DLD1 (cell line): ENCODE measurements around the gene KLK14.

Source experiments
- in situ Hi-C: cut with HindIII; loops from 2 replicates; pipeline ENCODE4 v1.10.0; 2017; ENCODE audit warnings: low sequenced_read_pairs

Gene KLK14

DNA sequence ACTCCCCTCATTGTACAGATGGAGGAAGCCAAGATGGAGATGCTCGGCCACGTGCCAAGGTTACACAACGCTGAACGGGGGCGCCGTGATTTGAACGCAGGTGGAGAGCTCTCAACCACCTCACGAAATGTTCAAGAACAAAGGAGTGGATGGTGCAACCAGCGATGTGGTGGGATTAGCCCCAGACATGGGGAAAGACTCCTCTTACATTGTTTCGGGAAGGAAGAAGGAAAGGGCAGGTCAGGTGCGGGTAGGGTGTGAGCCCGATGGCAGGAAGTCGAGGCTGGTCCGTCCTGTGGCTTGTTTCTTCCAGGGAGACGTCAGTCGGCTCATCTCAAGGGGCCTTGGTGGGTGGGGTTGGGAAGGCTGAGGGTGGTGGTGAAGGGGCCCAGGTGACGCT lies 7.1 kb upstream of the KLK14 start:
- in situ Hi-C loops: no loop called here

DNA sequence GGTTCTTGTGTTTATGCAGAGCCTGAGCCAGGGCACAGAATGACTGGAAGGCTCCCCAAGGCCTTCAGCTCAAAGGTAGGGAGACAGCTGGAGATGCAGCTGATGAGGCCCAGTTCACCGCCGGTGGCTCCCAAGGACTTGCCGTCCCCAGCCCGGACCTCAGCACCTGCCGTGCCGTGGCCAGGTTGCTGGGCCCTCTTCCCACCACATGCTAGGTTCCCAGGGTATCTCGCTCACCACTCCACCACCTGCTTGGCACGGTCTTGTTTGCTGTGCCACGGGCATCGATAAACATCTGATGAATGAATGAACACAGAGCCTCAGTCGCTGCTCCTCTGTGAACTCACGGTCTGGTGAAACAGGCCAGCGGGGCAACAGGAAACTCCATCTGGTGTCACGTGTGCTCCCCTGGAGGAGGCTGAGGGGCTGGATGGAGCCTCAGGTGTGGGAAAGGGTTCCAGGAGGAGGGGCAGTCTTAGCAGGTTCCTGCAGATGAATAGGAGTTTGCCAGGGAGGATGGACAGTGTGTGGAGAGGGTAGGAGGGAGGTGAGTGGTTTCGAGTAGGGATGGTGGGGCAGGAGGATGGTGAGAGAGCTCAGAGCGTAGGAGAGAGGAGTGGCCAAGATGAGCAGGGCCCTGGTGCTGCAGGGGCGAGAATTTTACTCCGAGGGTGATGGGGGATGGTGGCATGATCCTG lies 3.6 kb upstream of the KLK14 start:
- in situ Hi-C loops: no loop called here

DNA sequence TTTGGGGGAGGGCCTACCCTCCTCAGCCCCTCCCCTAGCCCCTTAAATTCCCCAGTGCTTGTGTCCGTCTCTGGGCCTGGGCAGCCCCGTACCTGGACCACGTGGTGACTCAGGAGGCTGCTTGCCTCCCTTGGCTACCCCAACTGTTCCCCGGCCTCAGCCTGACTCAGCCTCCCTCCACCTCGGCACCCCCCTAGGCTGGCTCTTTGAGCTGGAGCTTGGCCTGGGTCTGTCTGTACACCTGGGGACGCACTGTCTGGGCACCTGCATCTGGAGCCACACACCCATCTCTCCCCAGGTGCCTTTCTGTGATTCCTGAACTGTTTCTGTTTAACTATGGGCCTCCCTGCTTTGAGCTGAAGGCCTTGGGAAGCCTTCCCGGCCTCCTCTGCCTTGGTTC lies 1.8 kb upstream of the KLK14 start:
- in situ Hi-C loops: no loop called here

DNA sequence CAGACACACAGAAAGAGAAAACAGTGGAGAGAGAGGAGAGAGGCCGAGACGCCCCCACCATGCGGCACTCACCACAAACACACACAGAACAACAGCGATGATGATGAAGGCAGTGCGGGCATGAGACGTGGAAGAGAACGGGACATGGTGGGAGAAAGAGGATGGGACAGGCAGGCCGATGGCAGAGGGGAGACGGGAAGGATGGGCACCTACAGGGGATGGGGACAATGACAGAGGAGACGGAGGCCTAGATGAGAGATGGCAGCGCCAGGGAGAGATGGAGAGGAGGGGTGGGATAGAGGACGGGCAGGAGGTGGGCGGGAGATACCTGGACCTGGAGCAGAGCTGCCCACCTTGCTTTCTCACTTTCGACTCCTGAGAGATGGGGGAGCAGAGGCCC lies 1.1 kb upstream of the KLK14 start:
- in situ Hi-C loops: no loop called here

DNA sequence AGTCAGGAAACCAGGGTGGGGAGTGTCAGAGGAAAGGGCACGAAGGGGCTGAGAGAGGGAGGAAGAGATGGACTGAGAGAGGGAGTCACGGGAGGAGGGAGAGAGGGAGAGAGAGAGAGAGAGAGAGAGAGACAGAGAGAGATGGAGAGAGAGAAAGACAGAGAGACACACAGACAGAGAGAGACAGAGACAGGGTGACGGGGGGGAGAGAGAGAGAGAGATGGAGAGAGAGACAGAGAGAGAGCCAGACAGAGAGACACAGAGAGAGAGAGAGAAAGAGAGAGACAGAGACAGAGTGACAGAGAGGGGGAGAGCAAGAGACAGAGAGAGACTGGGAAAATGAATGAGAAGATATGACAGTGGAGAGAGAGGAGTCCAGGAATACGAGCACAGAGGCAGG lies 494 bp upstream of the KLK14 start:
- in situ Hi-C loops: no loop called here

DNA sequence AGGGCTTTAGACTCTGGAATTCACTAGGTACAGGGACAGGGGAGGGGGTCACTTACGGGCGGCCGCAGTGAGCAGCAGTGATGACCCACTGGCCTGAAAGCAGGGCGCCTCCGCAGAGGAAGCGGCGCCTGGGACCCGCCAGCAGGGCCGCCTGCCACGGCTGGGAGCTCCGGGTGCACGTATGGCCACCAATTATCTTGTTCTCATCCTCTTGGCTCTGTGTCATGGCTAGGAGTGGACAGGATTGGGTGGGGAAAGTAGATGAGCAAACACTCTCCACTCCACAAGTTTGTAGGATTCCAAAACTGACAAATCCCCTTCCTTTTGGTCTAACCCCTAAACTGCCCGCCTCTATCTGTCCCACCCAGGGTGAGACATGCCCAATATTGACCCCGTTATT lies 1.2 kb downstream of the KLK14 start:
- in situ Hi-C loops: no loop called here

DNA sequence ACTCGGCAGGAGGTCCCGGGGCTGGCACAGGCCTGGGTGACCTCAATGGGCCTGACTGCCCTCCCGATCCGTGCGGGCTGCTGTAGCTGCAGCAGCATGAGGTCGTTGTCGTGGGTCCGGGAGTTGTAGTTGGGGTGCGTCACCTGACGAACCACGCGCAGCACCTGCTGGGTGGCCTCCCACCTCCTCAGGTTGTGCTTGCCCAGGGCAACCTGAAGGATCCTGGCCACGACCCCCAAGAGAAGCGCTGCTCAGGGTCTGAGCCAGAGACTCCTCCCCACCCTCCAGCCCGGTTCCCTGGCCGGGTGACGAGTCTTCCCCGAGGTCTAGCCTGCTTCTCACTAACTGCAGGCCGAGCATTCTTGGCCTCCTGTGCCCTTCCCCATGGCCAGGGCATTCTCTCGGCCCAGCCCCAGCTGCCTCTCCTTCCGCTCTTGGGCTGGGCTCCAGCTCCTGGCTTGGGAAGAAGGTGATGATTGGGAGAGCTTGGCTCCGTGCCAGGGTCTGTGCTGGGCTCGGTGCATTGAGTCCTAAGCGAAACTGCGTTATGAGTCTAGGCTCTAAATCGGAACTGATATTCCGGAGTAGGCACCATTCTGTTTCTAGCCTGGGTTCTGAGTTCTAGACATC lies 3.1 kb downstream of the KLK14 start:
- in situ Hi-C loops: no loop called here

DNA sequence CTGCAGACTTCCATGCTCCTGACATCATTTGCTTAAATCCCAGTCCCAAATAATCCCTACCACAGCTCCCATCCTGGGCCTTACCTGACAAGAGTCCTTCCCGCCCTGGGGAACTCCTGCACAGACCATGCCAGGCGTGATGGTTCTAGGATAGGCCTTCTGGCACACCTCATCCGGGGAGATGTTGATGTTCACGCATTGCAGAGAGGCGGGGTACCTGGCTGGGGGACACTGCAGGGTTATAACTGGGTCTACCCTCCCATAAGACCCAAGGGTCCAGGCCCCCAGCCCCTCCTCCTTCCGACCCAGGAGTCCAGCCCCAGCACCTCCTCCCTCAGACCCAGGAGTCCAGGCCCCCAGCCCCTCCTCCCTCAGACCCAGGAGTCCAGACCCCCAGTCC lies 4.0 kb downstream of the KLK14 start:
- in situ Hi-C loops: no loop called here

DNA sequence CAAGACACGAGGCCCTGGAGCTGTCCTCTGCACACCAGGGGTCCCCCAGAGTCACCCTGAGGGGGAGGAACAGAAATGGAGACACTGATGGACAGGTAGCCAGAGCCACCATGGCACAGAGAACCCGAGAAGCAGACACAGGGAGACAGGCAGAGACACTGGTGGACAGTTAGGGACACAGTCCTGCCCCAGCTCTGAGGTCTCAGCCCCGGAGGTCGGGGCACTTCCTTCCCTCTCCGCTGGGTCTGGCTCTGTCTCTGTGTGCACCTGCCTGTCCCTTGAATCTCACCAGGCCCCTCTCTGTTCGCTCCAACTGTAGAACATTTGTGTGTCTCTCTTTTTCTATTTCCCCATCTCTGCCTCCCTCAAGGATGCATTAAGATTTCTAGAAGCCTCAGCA lies 4.6 kb downstream of the KLK14 start:
- in situ Hi-C loops: no loop called here

DNA sequence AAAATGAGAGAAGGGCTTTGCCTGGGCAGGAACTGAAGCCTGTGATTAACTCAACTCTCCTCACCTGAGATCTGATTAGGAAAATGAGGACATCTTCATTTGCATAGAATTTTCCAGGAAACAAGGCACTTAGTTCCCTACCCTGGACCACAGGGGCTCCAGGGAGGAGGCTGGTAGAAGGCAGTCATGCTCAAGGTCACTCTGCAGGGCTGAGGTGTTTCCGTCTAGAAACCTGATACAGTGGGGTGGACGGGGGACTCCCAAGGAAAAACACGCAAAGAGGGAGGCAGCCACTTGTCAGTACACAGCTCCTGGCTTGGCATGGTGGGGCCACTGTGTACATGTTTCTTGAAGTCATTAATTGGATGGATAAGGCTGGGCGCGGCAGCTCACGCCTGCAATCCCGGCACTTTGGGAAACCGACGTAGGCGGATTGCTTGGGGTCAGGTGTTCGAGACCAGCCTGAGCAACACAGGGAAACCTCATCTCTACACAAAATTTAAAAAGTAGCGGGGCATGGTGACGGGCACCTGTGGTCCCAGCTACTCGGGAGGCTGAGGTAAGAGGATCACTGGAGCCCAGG lies 6.0 kb downstream of the KLK14 start:
- in situ Hi-C loops: no loop called here

DNA sequence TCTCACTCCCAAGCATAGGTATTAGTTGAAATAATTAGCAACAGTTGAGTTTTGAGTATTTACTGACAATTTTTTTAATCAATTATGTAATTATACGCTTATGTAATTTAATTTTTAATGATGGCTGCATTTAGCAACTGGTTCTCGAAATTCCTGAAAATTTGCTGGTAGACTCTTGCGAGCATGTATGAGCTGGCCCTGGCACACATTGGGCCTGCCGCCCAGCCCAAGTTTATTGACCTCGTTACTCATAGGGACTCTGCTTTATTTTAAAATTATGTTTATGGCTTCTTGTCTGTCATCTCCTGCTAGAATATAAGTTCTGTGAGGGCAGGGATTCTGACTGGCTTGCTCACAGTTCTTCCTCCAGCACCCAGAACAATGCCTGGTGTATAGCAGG lies 6.7 kb downstream of the KLK14 start:
- in situ Hi-C loops: no loop called here

DNA sequence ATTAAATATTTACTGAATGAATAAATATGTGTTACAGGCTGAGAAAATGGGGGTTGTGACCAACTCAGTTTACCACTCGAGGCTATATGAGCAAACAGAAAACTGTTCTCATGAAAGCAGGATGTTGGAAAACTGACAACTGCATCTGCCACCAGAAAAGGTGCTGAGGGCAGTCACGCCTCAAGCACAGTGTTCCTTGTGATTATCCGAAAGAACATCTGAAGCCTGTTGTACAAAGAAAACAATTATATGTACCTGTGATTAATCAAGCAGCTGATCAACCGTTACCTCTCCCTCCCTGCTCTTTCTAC lies 11.6 kb downstream of the KLK14 start:
- in situ Hi-C loops: no loop called here

DNA sequence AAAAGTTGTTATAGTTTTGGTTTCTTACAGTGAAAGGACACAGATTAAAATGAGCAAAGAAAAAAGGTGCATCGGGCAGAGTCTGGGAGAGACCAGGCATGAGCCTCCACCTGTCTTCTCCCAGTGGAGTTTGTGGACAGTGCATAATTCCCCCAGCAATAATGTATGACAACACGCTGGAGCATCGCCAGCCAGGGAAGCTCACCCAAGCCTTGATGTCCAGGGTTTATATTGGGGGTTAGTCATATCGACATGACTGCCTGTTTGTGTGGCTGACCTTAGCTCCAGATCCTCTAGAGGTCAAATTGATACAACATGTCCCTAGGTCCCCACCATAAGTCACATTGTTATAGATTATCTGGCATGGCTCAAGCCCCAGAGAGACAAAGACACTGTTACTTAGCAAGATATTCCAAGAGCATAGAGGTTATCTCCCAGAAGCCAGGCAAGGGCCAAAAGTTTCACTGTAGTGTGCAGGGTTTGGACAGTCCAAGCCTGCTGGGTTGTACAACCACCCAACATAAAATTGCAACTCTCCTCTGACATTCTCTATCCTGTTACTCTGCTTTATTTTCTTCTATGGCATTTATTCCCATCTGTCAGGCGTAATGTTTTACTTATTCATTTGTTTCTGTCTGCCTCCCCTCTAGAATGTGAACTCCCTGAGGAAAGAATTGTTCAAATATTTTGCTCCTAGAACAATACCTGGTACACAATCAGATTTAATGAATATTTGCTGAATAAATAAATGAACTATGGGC lies 12.2 kb downstream of the KLK14 start:
- in situ Hi-C loops: no loop called here

DNA sequence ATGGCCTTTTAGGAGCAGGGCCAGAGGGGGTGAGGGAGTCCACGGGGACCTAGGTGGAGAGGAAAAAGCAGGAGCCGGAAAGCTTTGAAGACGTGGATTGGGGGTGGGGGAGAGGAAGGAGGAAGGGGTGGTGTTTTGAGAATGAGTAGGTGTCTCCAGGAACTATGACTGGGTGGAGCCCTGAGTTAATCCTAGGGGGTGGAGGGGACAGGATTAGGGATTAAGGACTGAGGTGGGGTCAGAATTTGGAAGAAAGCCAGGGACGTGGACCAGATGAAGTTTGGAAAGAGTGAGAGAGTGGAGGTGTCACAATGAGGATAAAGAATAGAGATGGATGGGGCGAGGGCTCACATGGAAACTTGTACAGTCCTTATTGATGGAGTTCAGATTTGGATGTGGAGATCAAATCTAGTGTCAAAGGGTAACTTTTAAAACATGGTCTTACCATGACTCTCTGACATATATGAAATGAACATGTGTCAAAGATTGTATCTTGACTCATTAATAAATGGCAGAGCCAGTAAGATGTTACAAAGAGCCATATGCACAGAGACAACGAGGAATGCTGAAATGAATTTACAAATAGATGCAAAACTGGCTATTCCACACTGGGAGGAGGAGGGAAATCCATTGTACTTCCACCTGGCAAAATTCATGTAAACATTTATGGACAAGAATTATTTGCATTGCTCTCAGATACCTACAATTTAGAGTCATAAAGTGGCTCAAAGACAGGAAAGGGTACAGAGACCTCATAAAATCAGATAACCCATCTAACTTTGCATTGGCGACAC lies 16.1 kb downstream of the KLK14 start:
- in situ Hi-C loops: no loop called here

DNA sequence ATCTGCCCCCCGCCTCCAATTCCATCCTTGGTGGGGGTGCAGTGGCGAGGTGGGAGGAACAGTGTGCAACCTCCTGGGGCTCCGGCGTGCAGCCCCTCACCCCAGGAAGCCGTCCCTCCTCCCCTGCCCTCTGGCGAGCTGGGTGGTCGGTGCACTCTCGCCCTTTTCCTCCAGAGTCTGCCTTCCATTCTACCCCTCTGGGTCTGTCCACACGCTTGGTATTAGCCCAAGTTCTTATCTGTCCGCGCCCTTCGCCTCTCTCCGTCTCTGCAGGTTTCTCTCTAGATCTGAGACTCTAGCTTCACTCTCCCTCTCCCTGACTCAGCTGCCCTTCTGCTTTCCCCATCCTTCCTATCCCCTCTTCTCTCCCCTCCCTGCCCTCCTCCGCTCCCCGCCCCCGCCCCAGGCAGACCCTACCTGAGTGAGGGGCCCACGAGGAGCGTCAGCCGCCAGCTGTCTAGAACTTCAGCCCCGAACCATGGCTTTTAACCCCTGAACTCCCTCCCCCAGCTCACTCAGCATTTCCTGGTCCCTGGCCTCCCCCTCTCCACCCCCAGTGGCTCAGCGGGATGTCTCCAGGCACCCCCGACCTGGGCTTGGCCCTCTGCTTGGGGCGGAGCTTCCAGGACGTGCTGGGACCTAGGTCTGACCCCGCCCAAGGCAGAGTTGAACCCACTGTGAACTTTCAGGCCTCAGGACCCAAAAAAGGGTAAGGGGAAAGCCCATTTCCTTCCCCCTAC lies 17.3 kb downstream of the KLK14 start:
- in situ Hi-C loops: no loop called here

DNA sequence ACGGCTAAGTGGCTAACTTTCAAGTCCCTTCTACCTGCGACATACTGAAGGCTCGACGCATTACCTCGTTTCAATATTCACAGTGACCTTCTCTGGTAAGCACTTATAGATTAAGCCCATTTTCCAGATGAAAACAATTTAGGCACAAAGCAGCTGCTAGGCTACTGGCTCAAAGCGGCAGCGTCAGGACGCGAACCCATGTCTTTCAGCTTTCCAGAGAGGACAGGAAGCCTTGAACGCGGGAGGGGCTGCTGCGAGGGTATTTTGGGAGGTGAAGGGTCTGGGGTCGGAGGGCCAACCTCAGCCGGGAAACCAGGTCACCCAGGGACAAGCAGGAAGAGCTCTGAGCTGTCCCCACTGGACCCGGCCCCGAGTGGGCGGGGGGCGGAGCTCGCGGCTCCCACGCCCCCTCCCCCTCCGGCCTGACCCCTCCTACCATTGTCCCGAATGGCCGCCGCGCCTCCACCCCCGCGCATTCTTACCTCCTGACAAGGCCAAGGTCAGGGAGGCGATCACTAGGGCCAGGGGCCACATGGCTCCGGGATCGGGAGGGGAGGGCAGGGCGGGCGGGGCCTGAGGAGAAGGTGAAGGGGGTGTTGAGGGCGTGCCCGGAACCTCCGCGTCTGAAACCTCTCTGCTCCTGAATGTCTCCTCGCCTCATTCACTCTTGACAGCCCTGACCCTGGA lies 18.0 kb downstream of the KLK14 start, which contains the start of gene KLK13:
Gene KLK13, minus strand, starts transcription at position 559 of the 687 bp plus-strand sequence. Its CDS starts 25 bp downstream, at position 534.
- in situ Hi-C loops: no loop called here

DNA sequence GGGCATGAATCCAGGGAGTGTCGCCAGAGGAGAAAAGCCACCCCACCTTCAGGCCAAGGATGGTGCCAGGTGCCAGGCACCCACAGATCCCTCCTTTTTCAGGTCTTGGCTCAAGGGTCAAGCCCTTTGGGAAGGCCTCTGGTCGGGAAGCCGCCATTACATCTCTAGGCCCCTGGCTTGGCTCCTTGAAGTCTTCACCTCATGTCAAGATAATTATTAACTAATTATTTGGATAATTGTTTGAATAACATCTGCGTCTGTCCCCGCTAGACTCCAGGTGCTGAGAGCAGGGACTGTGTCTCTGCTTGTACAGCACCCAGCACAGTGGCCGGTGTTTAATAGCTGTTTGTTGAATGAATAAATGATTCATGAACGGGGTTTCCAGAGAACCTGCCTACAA lies 19.0 kb downstream of the KLK14 start:
- in situ Hi-C loops: no loop called here

DNA sequence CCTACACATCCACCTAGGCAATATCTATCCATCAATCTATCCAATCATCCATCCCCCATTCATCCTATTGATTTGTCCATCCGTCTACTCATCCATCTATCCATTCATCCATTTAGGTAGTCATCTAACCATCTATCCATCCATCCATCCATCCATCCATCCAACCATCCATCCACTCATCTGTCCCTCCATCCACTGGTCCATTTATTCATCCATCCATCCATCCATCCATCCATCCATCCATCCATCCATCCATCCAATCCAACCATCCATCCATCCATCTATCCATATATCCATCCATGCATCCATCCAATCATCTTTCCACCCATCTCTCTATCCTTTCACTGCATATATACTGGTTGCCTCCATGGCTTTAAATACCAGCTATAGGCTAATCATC lies 21.7 kb downstream of the KLK14 start:
- in situ Hi-C loops: no loop called here

DNA sequence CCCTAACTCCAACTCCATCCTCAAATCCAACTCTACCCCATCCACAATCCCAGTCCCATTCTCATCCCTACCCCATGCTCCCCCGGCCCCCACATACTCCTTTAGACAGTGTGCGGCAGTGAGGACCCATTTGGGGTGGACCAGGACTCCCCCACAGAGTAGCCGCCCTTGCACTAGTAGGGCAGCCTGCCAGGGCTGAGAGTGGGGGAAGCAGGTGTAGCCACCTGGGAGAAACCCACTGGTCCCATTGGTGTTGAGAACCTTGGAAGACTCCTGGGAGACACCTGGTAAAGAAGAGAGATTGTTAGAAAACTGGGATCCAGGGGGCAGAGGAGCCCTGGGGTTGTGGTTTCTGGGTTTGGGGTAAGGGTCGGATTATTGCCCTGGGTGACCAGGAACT lies 22.4 kb downstream of the KLK14 start:
- in situ Hi-C loops: no loop called here

DNA sequence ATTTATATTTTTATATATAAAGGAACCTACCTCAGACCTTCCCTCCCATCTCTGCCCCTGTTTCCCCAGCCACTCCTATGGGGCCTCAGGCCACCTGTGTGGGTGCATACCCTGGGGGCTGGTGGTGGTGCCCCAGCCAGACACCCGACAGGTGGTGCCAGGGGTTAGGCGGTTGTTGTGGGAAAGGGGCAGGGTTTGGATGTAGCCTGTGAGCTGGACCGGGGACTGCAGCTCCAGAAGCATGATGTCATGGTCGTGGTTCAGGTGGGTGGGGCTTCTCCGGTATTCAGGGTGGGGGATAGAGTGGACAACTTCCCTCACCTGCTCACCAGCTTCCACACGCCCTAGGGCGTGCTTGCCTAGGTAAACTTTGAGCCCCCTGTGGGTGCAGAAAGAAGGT lies 23.0 kb downstream of the KLK14 start:
- in situ Hi-C loops: no loop called here
